HG02973 (cell line): ENCODE results near the gene GSK3A.

Experiments used
- ATAC-seq: cut with Tn5 transposase; IDR thresholded peaks from one replicate; pipeline ENCODE4 v1.9.1; 2021; ENCODE audit warnings: moderate library complexity; ENCODE audit not compliant: unreplicated experiment

Gene GSK3A

GRCh38 chr19:42201489-42202289 is 40.7 kb downstream of the GSK3A start:
- ATAC-seq = peak; percentile 34

DNA sequence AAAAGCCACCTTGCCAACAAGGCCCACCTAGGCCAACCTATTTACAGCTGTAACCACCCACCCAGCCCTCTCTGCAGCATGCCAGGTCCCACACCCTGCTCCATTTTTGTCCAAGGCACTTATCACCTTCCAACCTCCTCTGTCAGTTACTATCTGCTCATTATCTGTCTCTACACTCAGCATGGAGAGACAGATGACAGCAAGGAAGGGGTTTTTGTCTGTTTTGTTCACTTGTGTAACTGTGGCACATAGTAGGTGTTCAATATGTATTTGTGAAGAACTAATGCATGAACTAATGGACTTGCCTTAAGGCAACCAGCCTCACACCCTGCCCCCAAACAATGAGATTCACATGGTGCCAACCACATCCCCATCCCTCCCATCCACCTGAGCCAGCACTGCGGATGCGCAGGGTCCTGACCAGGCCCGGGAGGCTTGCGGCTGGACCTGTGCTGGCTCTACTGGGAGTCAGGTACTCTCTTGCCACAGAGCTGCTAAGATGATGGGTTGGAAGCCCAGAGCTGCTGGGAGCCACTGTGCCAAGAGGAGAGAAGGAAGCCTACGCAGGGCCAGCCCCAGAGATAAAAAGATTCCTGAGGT is 42.2 kb downstream of the GSK3A start:
- ATAC-seq = no peak

DNA sequence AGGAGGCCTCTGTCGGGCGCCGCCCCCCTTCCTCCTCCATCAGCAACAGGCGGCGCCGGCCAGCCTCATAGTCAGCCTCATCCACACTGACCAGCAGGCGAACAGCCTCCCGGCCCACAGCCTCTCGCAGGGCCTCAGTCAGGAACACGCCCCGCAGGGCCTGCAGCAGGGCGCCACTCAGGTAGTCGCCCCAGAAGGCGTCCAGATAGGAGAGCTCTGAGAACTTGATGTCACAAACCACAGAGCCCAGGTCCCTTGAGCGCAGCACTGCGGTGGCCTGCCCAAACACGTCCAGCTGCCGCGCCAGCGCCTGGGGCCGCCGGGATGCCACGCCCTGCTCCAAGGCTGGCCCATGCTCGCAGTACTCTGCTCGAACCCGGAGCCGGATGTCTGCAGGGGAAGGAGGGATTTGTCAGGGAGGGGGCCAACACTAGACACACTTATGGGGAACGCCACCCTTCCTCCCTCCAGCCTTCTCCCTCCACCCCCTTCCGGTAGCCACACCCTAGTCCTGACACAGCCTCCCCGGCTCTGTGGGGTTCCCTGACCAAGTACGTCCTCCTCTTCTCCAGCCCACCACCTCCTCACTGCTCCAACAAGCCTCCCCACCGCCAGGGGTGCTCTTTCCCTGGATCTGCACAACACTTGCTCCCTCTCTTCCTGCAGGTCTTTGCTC is 42.8 kb downstream of the GSK3A start:
- ATAC-seq = peak; percentile 34

DNA sequence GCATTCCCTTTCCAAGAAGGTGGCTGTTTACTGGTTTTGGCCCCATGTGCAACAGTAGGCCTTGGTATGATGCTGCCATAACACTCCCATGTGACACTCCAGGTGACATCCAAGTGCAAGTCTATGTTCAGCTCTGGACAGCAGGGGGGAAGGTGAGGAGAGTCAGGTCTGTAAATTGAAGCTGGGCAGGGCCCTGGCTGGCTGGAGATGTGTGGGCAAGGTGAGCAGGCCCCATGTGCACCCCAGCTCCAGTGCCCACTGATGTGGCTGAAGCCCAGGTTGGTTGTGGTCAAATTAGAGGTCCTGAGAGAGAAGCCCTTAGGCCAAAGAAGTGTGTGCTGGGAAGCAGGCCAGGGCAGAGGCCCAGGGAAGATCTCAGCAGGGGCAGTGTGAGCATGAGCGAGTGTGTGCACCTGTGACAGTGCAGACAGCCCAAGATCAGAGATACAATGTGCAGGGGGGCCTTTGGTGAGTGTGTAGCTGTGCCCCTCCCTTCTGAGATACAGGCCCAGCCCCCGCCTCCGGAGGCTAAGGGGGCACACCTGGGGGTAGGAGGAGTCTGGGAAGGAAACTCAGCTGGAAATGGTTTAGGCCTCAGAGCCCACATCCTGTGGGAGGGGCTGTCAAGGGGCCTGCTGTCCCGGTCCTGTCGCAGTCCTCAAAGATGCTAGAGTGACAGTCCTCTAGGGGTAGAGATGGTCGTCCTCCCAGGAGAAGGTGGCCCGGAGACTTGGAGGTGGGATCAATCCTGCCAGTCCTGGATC is 43.5 kb downstream of the GSK3A start:
- peak; percentile 30 for ATAC-seq

DNA sequence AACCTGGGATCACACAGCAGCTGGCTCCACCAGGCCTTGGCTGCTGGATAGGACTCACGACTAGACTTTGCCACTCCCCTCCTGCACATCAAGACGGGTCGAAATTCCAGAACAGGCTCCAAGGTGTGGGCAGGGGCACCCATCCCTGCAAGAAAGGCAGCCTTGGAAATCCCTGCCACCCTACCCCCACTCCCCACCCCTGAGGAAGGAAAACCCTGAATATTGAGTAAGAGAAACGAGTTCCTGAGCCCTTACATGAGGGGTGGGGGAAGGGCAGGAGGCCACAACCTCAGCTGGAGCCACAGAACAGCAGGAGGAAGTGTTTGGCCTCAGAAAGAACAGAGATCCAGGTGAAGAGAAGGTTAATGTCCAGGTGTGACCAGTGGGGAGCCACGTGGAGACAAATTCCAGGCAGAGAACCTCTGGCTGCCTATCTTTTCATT is 45.0 kb downstream of the GSK3A start:
- no peak for ATAC-seq

- no peak for ATAC-seq
Measured at GRCh38 chr19:42196011-42197001, 46.1 kb downstream of the GSK3A start.

DNA sequence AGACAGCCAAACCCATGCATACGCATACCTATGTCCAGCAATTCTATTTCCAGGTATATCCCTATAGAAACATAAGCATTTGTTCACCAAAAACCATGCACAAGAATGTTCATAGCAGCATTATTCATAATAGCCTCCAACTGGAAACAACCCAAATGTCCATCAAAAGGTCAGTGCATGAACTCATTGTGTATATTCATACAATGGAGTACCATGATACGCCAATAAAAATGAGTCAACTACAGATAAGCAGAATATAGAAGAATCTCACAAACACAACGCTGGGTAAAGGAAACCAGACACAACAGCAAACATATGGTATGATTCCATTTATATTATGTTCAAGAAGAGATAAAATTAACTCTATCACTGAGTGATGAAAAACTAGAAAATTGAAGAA is 48.7 kb downstream of the GSK3A start:
- ATAC-seq = no peak

- no peak for ATAC-seq
Measured at GRCh38 chr19:42193294-42193693, 49.1 kb downstream of the GSK3A start.

GRCh38 chr19:42191855-42192254 is 50.5 kb downstream of the GSK3A start:
- ATAC-seq = no peak

DNA sequence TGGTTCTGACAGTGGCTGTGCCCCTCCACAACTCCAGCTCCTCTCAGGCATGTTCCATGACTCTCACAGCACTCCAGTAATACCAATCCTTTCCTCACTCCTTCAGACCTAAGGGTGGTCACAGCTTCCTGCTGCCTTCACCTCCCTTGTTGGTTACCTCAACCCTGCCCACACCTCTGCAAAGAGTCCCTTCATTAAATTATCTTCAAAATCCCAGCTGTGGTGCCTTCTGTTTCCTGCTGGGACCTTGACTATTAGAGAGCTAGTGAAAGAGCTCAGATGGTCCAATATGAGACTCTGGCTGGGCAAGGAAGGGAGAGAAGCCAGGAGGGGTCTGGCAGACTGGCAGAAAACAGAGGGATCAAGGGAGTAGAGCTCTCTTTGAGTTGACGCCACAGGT is 51.1 kb downstream of the GSK3A start:
- no peak for ATAC-seq

DNA sequence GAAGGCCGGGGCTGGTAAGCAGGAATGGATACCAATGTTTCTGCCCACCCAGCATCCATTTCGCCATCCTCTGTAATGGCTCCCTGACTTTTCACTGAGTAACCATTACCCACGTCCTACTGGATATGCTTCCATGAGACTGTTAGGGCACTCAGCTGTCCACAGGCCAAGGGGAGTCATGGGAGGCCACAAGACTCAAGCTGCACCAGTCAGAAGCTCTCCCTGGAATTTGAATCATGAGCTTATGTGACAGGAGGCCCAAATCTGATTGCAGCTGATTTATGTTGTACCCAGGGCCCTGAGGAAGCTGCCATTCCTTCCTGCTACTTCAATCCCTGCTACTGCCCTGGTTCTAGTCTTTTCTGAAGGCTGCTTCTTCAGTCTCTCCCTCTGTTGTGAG is 53.3 kb downstream of the GSK3A start:
- no peak for ATAC-seq

DNA sequence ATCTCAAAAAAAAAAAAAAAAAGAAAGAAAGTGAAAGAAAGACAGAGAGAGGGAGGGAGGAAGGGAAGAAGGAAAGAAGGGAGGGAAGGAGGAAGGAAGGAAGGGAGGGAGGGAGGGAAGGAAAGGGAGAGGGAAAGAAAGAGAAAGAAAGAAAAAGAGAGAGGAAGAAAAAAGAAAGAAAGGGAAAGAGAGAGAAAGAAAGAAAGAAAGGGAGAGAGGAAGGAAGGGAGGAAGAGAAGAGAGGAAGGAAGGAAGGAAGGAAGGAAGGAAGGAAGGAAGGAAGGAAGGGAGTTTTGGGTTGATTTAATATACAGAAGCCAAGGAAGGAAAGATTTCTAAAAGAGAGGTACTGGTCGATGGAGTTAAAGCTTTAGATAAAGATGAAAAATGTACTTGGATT is 53.7 kb downstream of the GSK3A start:
- no peak for ATAC-seq

GRCh38 chr19:42185277-42185676 is 57.1 kb downstream of the GSK3A start:
- no peak for ATAC-seq

DNA sequence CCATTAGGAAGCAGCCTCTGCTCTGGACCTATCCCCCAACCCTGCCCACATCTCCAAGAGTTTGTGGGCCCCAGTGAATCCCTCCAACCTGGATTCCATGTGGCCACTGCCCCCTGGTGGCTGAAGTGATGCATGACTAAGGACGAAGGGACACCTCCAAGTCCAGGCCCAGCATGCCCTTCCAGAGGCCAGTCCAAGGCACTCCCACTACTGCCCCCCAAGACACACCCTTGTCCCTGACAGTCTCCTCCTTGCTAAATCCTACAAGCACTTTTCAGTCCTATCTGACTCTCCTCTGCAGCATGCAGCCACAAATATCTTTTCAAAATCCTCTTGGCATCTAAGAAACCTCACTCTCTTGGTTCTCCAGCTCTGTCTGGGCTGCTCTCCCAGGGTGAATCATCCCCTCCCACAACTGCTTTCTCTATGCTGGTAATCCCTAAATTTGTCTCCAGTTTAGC is 58.0 kb downstream of the GSK3A start:
- no peak for ATAC-seq
